ENCODE data around the gene C2CD2L. TPM values are rescaled to one million over a fixed set of nuclear protein-coding genes. Genes with fewer than 3 reads are reported as not detected.
A peak's percentile ranks its signal among the peaks of the same experiment; 100 is the strongest.

C2CD2L gene
- total and polyA plus RNA-seq, 10 of the 15 experiments (the other 5 are each of a cell fraction or from before 2014, with no cell fraction given), result 0.21 to 9.6 (median 5.1) TPM

DNA sequence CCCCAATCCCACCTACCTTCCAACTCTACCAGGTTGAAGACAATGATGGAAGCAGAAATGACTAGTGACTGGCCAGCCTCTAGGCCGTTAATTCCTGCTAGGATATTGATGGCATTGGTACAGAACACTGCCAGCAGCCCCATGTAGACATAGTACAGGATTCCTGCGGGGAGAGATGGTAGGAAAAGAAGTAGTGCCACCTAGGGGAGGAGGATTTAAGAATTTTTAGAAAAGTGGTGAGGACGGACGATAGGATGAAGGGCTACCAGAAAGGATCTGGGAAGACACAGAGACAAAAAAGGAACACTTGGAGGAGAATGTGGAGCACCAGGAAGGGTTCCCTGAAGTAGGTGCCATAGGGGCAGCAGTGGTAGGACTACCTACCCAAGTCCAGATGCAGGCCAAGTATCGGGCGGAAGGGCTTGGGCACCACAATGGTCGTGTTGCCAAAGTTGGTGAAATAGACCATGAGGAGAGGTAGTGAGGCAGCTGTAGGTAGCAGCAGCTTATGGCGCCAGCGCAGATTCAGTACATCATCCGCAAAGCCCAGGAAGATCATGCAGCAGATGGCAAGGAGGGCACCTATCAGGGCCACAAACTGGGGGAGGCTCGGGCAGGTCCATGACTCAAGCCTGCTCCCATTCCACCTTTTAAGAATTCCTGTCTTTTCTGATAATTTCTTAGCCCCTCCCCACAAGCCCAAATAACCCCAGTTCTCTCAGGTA is 6.7 kb upstream of the C2CD2L start:
- Histone ChIP-seq H3K9ac (ENCODE audit: control insufficient read depth, insufficient read depth, low read length) (peak overlapping the region; percentile 87), H2AFZ (ENCODE audit: control insufficient read depth, low read depth, low read length) (peak overlapping the region; percentile 26; the same call in 1 of the 2 replicates), H4K20me1 (ENCODE audit: control insufficient read depth, insufficient read depth) (no peaks in the 10 kb centered on the region), H3K79me2 (ENCODE audit: control insufficient read depth, insufficient read depth, low read length) (peaks cover 23% of the 10 kb centered on the region), H3K27ac (ENCODE audit: control insufficient read depth, insufficient read depth) (no peak overlapping the region), H3K27me3 (replicated peaks in 1 of 2; ENCODE audit: control insufficient read depth in 2 of 2, insufficient read depth in 2 of 2, low read length in 1 of 2) (no peaks in the 10 kb centered on the region), H3K36me3 (ENCODE audit: control insufficient read depth in 2 of 2, insufficient read depth in 2 of 2, low read length in 1 of 2) (peaks cover 6 to 7% of the 10 kb centered on the region in 2 experiments; a peak in 3 of 4 replicates), H3K4me2 (ENCODE audit: control insufficient read depth, insufficient read depth) (peak overlapping the region; percentile 90), H3K4me3 (peak overlapping the region; percentile 97), H3K4me1 (ENCODE audit: control insufficient read depth, insufficient read depth, low read length) (peaks cover 20% of the 10 kb centered on the region), H3K9me3 (replicated peaks; ENCODE audit: control insufficient read depth, insufficient read depth, low read length) (no peaks in the 10 kb centered on the region)
- BruUV-seq (replicated peaks), result no TSS peak
- intact Hi-C loops (cut with micrococcal nuclease; ENCODE audit: unreplicated experiment) (loop anchor here (5.0 kb wide), 2 partner anchors 83 to 173 kb away; partner anchors contain the start of genes BCL9L, RPS25 and TRAPPC4), in situ Hi-C loops (cut with MboI) (no loop called here)
- ChIA-PET RAD21 (ENCODE audit: unreplicated experiment) (interaction anchor here (0.8 kb wide), 1 partner anchor 8 kb away, joined by 3 read pairs; no protein-coding TSS in a partner anchor), SMC1A (ENCODE audit: uncharacterized antibody, unreplicated experiment) (interaction anchor here (1.1 kb wide), 1 partner anchor 16 kb away, joined by 3 read pairs; the partner anchor contains the start of gene HMBS), CTCF (interaction anchor here (0.7 to 1.7 kb wide), 7 partner anchors 9 to 221 kb away, joined by 3 to 13 read pairs (median 4); partner anchors contain the start of genes HINFP and VPS11), POLR2A (interaction anchor here (1.0 to 6.8 kb wide), 4 partner anchors 11 to 82 kb away, joined by 3 to 69 read pairs (median 4); partner anchors contain the start of genes HMBS and TRAPPC4)
- no peak for DNase-seq (ENCODE audit: low read depth, low spot score)
- TF ChIP-seq NRF1 (conservative IDR thresholded peaks at IDR 0.05; ENCODE audit: low read depth, low read length) (no peak), MXI1 (IDR thresholded peaks at IDR 0.05; ENCODE audit: low read depth, low read length) (no peak), RAD21 (IDR thresholded peaks at IDR 0.05; ENCODE audit: insufficient read depth, low read depth, low read length) (peak; percentile 36; the same call in 1 of the 2 replicates), POLR2A (IDR thresholded peaks at IDR 0.05; ENCODE audit: low read depth, low read length) (no peak), ZNF274 (IDR thresholded peaks at IDR 0.05; ENCODE audit: insufficient read depth, insufficient read length) (no peak), FOS (IDR thresholded peaks at IDR 0.05; ENCODE audit: borderline replicate concordance, extremely low read depth, insufficient read length) (no peak), RBBP5 (conservative IDR thresholded peaks at IDR 0.05) (no peak), PML (IDR thresholded peaks at IDR 0.05; ENCODE audit: low read length) (no peak), ZNF622 (IDR thresholded peaks at IDR 0.05) (no peak), IKZF2 (IDR thresholded peaks at IDR 0.05) (peak; percentile 54 to 56), SMC3 (IDR thresholded peaks at IDR 0.05; ENCODE audit: borderline replicate concordance, low read length) (peak; percentile 23; the same call in 1 of the 2 replicates), CREM (IDR thresholded peaks at IDR 0.05; ENCODE audit: low read depth) (no peak), ZNF687 (IDR thresholded peaks at IDR 0.05) (no peak)
- TF ChIP-seq, protein P1, sequence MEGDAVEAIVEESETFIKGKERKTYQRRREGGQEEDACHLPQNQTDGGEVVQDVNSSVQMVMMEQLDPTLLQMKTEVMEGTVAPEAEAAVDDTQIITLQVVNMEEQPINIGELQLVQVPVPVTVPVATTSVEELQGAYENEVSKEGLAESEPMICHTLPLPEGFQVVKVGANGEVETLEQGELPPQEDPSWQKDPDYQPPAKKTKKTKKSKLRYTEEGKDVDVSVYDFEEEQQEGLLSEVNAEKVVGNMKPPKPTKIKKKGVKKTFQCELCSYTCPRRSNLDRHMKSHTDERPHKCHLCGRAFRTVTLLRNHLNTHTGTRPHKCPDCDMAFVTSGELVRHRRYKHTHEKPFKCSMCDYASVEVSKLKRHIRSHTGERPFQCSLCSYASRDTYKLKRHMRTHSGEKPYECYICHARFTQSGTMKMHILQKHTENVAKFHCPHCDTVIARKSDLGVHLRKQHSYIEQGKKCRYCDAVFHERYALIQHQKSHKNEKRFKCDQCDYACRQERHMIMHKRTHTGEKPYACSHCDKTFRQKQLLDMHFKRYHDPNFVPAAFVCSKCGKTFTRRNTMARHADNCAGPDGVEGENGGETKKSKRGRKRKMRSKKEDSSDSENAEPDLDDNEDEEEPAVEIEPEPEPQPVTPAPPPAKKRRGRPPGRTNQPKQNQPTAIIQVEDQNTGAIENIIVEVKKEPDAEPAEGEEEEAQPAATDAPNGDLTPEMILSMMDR (IDR thresholded peaks at IDR 0.05 in 2 of 3, conservative IDR thresholded peaks at IDR 0.05 in 1 of 3; ENCODE audit: control insufficient read depth in 2 of 3, extremely low read depth in 1 of 3, insufficient read depth in 1 of 3, low read depth in 3 of 3, low read length in 3 of 3), result peak; percentile 30 to 45 (median 31); a peak in 4 of 6 replicates
- TF ChIP-seq, protein P2, sequence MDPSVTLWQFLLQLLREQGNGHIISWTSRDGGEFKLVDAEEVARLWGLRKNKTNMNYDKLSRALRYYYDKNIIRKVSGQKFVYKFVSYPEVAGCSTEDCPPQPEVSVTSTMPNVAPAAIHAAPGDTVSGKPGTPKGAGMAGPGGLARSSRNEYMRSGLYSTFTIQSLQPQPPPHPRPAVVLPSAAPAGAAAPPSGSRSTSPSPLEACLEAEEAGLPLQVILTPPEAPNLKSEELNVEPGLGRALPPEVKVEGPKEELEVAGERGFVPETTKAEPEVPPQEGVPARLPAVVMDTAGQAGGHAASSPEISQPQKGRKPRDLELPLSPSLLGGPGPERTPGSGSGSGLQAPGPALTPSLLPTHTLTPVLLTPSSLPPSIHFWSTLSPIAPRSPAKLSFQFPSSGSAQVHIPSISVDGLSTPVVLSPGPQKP (IDR thresholded peaks at IDR 0.05; ENCODE audit: low read depth, low read length), result no peak
- WGBS (ENCODE audit: insufficient coverage, insufficient replicate concordance, low lambda C conversion rate, missing lambda C conversion rate), result 26% methylated on average over 11 of the region's 11 CpGs
- no peak for ATAC-seq
- FAIRE-seq, result no peak
